GM23338 (cell line): ENCODE results near the gene CLDN10. TPM values are rescaled to one million over a fixed set of nuclear protein-coding genes. Genes with fewer than 3 reads are reported as not detected.

Source experiments
- ATAC-seq: fragments of 200-7000 bp; cut with Tn5 transposase; 3 replicates; pipeline ENCODE4 v1.9.1; 2020
- DNase-seq: peaks from one replicate; pipeline ENCODE4 v3.0.0-alpha.2; 2015; ENCODE audit warnings: low spot score
- H2AFZ ChIP-seq: fragments of 200-600 bp; sonication (generic); 2 replicates; pipeline ENCODE4 v1.8.0; 2016; ENCODE audit warnings: antibody characterized with exemption, mild to moderate bottlenecking, moderate library complexity
- H3F3A ChIP-seq: fragments of 200-600 bp; sonication (generic); replicated peaks from 2 replicates; pipeline ENCODE4 v1.8.0; 2017; ENCODE audit warnings: antibody characterized with exemption, mixed run types, low read depth
- H3K27ac ChIP-seq: fragments of 200-600 bp; sonication (generic); 2 replicates; pipeline ENCODE4 v1.6.1; 2016; ENCODE audit warnings: low read depth
- H3K27me3 ChIP-seq: fragments of 200-600 bp; sonication (generic); 2 replicates; pipeline ENCODE4 v1.8.0; 2016; ENCODE audit warnings: mild to moderate bottlenecking, mixed run types, moderate library complexity; ENCODE audit not compliant: insufficient read depth
- H3K36me3 ChIP-seq: fragments of 200-600 bp; sonication (generic); 2 replicates; pipeline ENCODE4 v1.8.0; 2016; ENCODE audit warnings: mild to moderate bottlenecking; ENCODE audit not compliant: insufficient read depth
- H3K4me1 ChIP-seq: fragments of 200-600 bp; sonication (generic); 2 replicates; pipeline ENCODE4 v1.8.0; 2016; ENCODE audit warnings: mild to moderate bottlenecking, moderate library complexity; ENCODE audit not compliant: insufficient read depth
- H3K4me2 ChIP-seq: fragments of 200-600 bp; sonication (generic); 2 replicates; pipeline ENCODE4 v1.7.1; 2017; ENCODE audit warnings: mixed run types
- H3K4me3 ChIP-seq: fragments of 200-600 bp; sonication (generic); 2 replicates; pipeline ENCODE4 v1.6.1; 2016; ENCODE audit warnings: mixed run types
- H3K79me2 ChIP-seq: fragments of 200-600 bp; sonication (generic); replicated peaks from 2 replicates; pipeline ENCODE4 v1.8.0; 2017; ENCODE audit warnings: mild to moderate bottlenecking; ENCODE audit not compliant: insufficient read depth
- H3K9me2 ChIP-seq: fragments of 200-600 bp; sonication (generic); 2 replicates; pipeline ENCODE4 v1.8.0; 2017; ENCODE audit not compliant: insufficient read depth
- H4K20me1 ChIP-seq: fragments of 200-600 bp; sonication (generic); replicated peaks from 2 replicates; pipeline ENCODE4 v1.8.0; 2017; ENCODE audit warnings: mild to moderate bottlenecking; ENCODE audit not compliant: insufficient read depth
- H3K27ac Mint-ChIP-seq: 2 replicates; pipeline ENCODE4 v1.8.0; 2020; ENCODE audit warnings: inconsistent platforms, mild to moderate bottlenecking, moderate library complexity, mixed read lengths
- H3K27me3 Mint-ChIP-seq: 3 replicates; pipeline ENCODE4 v1.8.0; 2022; ENCODE audit warnings: low read depth, mild to moderate bottlenecking, moderate library complexity, mixed read lengths, inconsistent platforms; ENCODE audit not compliant: insufficient read depth, poor library complexity
- H3K36me3 Mint-ChIP-seq: 3 replicates; pipeline ENCODE4 v1.8.0; 2021; ENCODE audit warnings: low read depth, mild to moderate bottlenecking, inconsistent platforms, moderate library complexity, mixed read lengths
- H3K4me1 Mint-ChIP-seq: 3 replicates; pipeline ENCODE4 v1.8.0; 2020; ENCODE audit warnings: mild to moderate bottlenecking, inconsistent platforms, mixed read lengths
- H3K4me3 Mint-ChIP-seq: 3 replicates; pipeline ENCODE4 v1.8.0; 2021; ENCODE audit warnings: moderate library complexity, mild to moderate bottlenecking, inconsistent platforms, mixed read lengths
- H3K9me3 Mint-ChIP-seq: 3 replicates; pipeline ENCODE4 v1.8.0; 2020; ENCODE audit warnings: moderate library complexity, mild to moderate bottlenecking, inconsistent platforms, mixed read lengths
- CREB1 ChIP-seq: fragments of 250-450 bp; sonication (Bioruptor Pico); IDR thresholded peaks from 2 replicates; pipeline ENCODE4 v1.5.0; 2020; ENCODE audit warnings: low read depth, mild to moderate bottlenecking, moderate library complexity
- CTCF ChIP-seq, 2 experiments: fragments of 200-600 bp in 1 of 2; sonication (generic) in 1 of 2; conservative IDR thresholded peaks; 2 replicates each; pipeline versions ENCODE4 v1.5.1 to v1.6.1; 2016 to 2017; ENCODE audit warnings: antibody characterized with exemption in 2 of 2, low read depth in 2 of 2, mild to moderate bottlenecking in 2 of 2, moderate library complexity in 1 of 2
- ETS1 ChIP-seq: IDR thresholded peaks from 2 replicates; pipeline ENCODE4 v1.6.1; 2016; ENCODE audit warnings: antibody characterized with exemption
- EZH2 ChIP-seq: fragments of 200-600 bp; sonication (generic); IDR thresholded peaks from one replicate; pipeline ENCODE4 v1.8.0; 2017; ENCODE audit warnings: antibody characterized with exemption, mild to moderate bottlenecking, low read depth; ENCODE audit not compliant: unreplicated experiment
- EZH2phosphoT487 ChIP-seq: fragments of 200-600 bp; sonication (generic); IDR thresholded peaks from one replicate; pipeline ENCODE4 v1.8.1; 2018; ENCODE audit warnings: antibody characterized with exemption; ENCODE audit not compliant: unreplicated experiment
- JUNB ChIP-seq: IDR thresholded peaks from one replicate; pipeline ENCODE4 v1.6.1; 2016; ENCODE audit warnings: antibody characterized with exemption; ENCODE audit not compliant: unreplicated experiment
- POLR2AphosphoS5 ChIP-seq: IDR thresholded peaks from 2 replicates; pipeline ENCODE4 v1.6.1; 2016; ENCODE audit warnings: antibody characterized with exemption, low read depth
- REST ChIP-seq: IDR thresholded peaks from one replicate; pipeline ENCODE4 v1.6.1; 2018; ENCODE audit warnings: antibody characterized with exemption; ENCODE audit not compliant: unreplicated experiment
- STAT1 ChIP-seq: IDR thresholded peaks from one replicate; pipeline ENCODE4 v1.6.1; 2016; ENCODE audit warnings: antibody characterized with exemption; ENCODE audit not compliant: unreplicated experiment
- ZNF114 ChIP-seq: fragments of 250-450 bp; sonication (Bioruptor Pico); IDR thresholded peaks from 2 replicates; pipeline ENCODE4 v1.5.0; 2020; ENCODE audit warnings: mild to moderate bottlenecking, moderate library complexity
- ZNF331 ChIP-seq: fragments of 250-450 bp; sonication (Bioruptor Pico); IDR thresholded peaks from 2 replicates; pipeline ENCODE4 v1.5.0; 2020; ENCODE audit warnings: low read depth, mild to moderate bottlenecking, moderate library complexity
- long read RNA-seq: library from polyadenylated mRNA; unstranded; transcript quantifications from one replicate; pipeline ENCODE4 v2.0.0, GENCODE V29; 2020; ENCODE audit not compliant: unreplicated experiment
- polyA plus RNA-seq: library from polyadenylated mRNA; unstranded; fragments of >200 nt; fragmentation: Nextera tagmentation; extraction: Ambion mirVana; gene quantifications from 2 replicates; pipeline ENCODE4 v1.2.1, GENCODE V29; 2016
- total RNA-seq: library from RNA; depleted of rRNA; stranded (reverse); fragments of >200 nt; shearing (Covaris generic); gene quantifications from 2 replicates; pipeline ENCODE4 v1.2.3, GENCODE V29; 2014; rRNA removed

CLDN10 gene
- total RNA-seq, result 34.7 and 35.7 TPM in 2 replicates
- 65.9 and 69.1 TPM in 2 replicates for polyA plus RNA-seq
- long read RNA-seq, transcript CLDN10-201 (5 exons, 949 nt), result major isoform, 43 of 49 reads
- long read RNA-seq, partial matches to known transcripts, result 2 of 49 reads
- long read RNA-seq, other reads (novel, unspliced or antisense), result 4 of 49 reads

- Histone ChIP-seq H3K27me3 (no peaks in the 10 kb centered on the region), H4K20me1 (no peaks in the 10 kb centered on the region), H3K9me2 (no peaks in the 10 kb centered on the region), H3K27ac (no peak within 1 kb of the TSS), H2AFZ (peak within 1 kb of the TSS; percentile 97), H3K4me2 (peak within 1 kb of the TSS; percentile 96), H3F3A (no peaks in the 10 kb centered on the region), H3K79me2 (peaks cover 22% of the 10 kb centered on the region), H3K36me3 (no peaks in the 10 kb centered on the region), H3K4me1 (peaks cover 28% of the 10 kb centered on the region), H3K4me3 (peak within 1 kb of the TSS; percentile 90)
- Mint-ChIP-seq H3K27me3 (no peaks in the 10 kb centered on the region), H3K9me3 (no peaks in the 10 kb centered on the region), H3K4me1 (peaks cover 46% of the 10 kb centered on the region), H3K27ac (no peak within 1 kb of the TSS), H3K36me3 (no peaks in the 10 kb centered on the region; the same call in 2 of the 3 replicates), H3K4me3 (peak within 1 kb of the TSS; percentile 93)
- TF ChIP-seq CTCF (conservative IDR thresholded peaks at IDR 0.05; ENCODE audit: low read depth in 2 of 2) (peak; percentile 51 to 81), POLR2AphosphoS5 (peak; percentile 81), EZH2 (no peak), JUNB (no peak), CREB1 (CRISPR knock-in tag) (no peak), ETS1 (no peak)
- ATAC-seq (peak; percentile 90), DNase-seq (peak; percentile 85)
Observed at GRCh38 chr13:95552539-95553441, at the start of gene CLDN10. Gene CLDN10 (plus strand): TSS chr13:95552720. CDS start chr13:95552754, 34 bp downstream.

- Mint-ChIP-seq H3K4me1 (peaks cover 17% of the 10 kb centered on the region), H3K9me3 (peaks cover 12% of the 10 kb centered on the region), H3K4me3 (no peak overlapping the region)
- no peak for TF ChIP-seq JUNB
- TF ChIP-seq STAT1, result no peak
- TF ChIP-seq EZH2phosphoT487, result no peak
- no peak for TF ChIP-seq ZNF114 (CRISPR knock-in tag)
- no peak for TF ChIP-seq REST
- TF ChIP-seq CREB1 (CRISPR knock-in tag), result no peak
- no peak for TF ChIP-seq CTCF (conservative IDR thresholded peaks at IDR 0.05; ENCODE audit: low read depth in 2 of 2)
- TF ChIP-seq POLR2AphosphoS5, result no peak
- no peak for TF ChIP-seq ETS1
- TF ChIP-seq ZNF331, result no peak
- TF ChIP-seq EZH2, result no peak
Observed at GRCh38 chr13:95503662-95504061, 48.9 kb upstream of the CLDN10 start.

More at GRCh38 chr13:95503662-95504061, 48.9 kb upstream of the CLDN10 start:
- ATAC-seq (no peak), DNase-seq (no peak)
- Mint-ChIP-seq H3K27me3 (peaks cover 5% of the 10 kb centered on the region), H3K36me3 (peaks cover 10% of the 10 kb centered on the region; the same call in 1 of the 3 replicates), H3K27ac (no peak overlapping the region)
- Histone ChIP-seq H3K4me1 (peaks cover 19% of the 10 kb centered on the region; the same call in 1 of the 2 replicates), H3K79me2 (no peaks in the 10 kb centered on the region), H3K4me2 (no peak overlapping the region), H3K4me3 (no peak overlapping the region), H2AFZ (no peak overlapping the region), H3K9me2 (peaks cover 9% of the 10 kb centered on the region; the same call in 1 of the 2 replicates), H3K27me3 (no peaks in the 10 kb centered on the region), H4K20me1 (no peaks in the 10 kb centered on the region), H3F3A (no peaks in the 10 kb centered on the region), H3K27ac (no peak overlapping the region), H3K36me3 (no peaks in the 10 kb centered on the region)
